Inflammatory macrophage (primary cell): ENCODE data around the gene SLC10A4.
"Not testable (repeated sequence)": the region's sequence is repeated elsewhere in the genome, so short reads cannot be mapped to it uniquely, and the experiment has no call there.

Experiments
- DNase-seq, 2 donors: peaks; one replicate each; pipeline ENCODE4 v3.0.0-alpha.2; 2020 to 2022
- total RNA-seq, 18 experiments: gene quantifications; one replicate each; lab custom pipeline; 2026; ENCODE audit warnings: mixed read lengths in 6 of 18, inconsistent platforms in 2 of 18; lab: John Stamatoyannopoulos, UW

Gene SLC10A4, protein sequence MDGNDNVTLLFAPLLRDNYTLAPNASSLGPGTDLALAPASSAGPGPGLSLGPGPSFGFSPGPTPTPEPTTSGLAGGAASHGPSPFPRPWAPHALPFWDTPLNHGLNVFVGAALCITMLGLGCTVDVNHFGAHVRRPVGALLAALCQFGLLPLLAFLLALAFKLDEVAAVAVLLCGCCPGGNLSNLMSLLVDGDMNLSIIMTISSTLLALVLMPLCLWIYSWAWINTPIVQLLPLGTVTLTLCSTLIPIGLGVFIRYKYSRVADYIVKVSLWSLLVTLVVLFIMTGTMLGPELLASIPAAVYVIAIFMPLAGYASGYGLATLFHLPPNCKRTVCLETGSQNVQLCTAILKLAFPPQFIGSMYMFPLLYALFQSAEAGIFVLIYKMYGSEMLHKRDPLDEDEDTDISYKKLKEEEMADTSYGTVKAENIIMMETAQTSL
- total RNA-seq = 0 to 0.32 (median 0.06) reads per million in 18 experiments

DNA sequence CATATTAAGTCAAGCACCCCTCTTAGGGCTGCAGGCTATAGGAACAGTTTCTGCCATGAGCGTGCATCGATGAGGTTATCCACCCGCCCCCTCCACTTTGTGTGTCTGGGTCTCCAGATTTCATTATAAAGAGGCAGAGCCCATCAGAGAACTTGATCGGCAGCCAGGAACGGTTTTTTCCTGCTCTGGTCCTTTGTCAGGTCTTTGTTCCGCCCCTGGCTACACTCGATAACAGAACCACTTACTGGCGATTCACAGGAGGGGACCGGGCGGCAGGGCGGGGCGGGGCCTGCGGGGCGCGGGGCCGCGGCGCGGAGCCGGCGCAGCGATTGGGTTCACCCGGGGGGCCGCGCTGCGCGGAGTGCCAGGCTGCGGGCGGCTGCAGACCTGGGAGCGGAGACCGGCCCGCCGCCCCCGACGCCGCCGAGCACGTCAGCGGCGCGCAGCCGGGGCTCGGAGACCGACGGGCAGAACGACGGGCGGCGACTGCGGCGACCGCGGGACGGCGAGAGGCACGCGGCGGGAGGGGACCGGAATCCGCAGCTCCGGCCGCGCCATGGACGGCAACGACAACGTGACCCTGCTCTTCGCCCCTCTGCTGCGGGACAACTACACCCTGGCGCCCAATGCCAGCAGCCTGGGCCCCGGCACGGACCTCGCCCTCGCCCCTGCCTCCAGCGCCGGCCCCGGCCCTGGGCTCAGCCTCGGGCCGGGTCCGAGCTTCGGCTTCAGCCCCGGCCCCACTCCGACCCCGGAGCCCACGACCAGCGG lies at the start of gene SLC10A4:
Gene SLC10A4, plus strand, starts transcription at position 338 of the 771 bp plus-strand sequence. Its CDS starts 219 bp downstream, at position 557.
- no peak for DNase-seq

DNA sequence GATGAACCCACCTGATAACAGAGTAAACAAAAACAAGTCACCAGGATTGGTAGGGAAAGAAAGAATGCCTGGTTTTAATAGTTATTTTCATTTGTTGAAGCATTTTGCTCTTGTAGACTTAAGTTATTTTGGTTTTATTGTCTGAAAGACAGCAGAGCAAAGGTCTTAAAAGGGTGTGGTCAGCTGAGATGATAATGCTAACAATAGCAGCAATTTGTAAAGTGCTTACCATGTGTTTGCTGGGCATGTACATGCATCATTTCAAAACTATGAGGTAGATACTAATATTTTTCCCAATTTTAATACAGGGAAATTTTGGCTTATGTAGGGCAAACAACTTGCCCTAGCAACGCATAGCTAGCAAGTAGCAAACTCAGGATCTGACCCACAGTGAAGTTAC lies 46.8 kb upstream of the SLC10A4 start:
- DNase-seq = no peak

DNA sequence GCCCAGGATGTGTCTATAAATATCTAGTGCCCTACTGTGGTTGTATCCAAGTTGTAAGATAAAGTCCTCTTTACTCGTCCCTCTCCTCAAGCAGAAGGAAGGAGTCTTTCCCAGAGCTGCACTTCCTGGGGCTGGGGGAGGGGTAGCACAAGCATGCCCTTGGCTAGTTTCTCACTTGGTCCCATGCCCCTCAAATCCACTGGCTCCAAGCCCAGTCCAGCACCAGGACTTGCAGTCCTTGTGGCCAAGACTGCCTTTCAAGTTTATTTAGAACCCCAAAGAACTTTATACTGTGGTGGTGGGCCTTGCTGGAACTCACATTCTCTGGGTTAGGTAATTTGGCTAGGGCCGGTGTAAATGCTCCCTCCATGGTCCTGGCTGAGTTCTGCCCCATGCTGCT lies 43.2 kb upstream of the SLC10A4 start:
- no peak for DNase-seq

DNA sequence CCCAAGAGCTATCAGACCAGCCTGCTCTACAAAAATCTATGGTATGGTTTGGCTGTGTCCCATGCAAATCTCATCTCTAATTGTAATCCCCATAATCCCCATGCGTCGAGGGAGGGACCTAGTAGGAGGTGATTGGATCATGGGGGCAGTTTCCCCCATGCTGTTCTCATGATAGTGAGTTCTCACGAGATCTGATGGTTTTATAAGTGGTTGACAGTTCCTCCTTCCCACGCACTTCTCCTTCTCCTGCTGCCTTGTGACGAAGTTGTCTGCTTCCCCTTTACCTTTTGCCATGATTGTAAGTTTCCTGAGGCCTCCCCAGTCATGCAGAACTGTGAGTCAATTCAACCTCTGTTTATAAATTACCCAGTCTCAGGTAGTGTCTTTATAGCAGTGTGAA lies 42.2 kb upstream of the SLC10A4 start:
- peak; percentile 46 to 69 for DNase-seq

DNA sequence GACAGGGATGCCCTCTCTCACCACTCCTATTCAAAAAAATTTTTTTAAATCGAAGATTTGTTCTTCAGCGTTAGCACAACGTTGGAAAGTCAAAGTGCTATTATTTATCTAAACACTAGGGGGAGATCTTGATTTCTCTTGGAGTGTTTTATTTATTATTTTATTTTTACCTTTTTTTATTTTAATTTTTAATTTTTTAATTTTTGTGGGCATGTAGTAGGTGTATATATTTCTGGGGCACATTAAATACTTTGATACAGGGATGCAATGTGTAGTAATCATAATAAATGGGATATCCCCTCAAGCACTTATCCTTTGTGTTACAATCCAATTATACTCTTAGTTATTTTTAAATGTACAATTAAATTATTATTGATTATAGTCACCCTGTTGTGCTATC lies 37.4 kb upstream of the SLC10A4 start:
- peak in 1 of 2 donors; percentile 7 for DNase-seq

DNA sequence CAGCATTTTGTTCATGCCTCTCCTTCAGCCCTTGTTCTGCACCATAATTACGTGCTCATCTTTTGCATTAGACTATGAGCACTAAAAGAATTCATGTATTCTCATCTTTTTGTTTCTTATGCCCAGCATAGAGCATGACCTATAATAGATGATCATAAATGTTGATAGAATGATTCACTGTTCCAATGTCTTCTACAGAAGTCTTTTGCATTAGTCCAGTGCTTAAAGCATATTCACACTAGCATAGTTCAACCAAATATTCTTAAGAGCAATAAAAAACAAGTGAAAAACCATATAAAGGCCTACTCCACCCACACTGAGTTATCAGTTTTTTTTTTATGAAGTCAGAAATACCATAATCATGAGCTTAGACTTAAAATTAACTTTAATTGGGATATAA lies 36.5 kb upstream of the SLC10A4 start:
- no peak for DNase-seq

DNA sequence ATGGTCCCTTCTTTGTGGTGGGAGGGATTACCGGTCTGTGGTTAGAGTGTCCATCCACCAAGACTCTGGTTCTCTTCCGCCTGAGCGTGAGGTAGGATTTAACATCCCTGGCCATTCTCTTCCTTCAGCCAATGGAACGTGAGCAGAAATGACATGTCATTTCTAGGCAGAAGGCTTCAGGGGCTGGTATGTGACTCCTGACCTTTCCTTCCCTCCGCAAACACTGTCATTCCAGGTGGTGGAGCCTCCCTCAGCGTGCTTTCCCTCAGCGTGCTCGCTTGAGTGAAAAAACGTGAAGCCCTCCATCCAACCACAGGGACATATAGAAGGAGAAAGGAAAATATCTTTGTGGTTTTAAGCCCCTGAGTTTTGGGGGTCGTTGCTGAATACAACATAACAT lies 34.0 kb upstream of the SLC10A4 start:
- DNase-seq = no peak

DNA sequence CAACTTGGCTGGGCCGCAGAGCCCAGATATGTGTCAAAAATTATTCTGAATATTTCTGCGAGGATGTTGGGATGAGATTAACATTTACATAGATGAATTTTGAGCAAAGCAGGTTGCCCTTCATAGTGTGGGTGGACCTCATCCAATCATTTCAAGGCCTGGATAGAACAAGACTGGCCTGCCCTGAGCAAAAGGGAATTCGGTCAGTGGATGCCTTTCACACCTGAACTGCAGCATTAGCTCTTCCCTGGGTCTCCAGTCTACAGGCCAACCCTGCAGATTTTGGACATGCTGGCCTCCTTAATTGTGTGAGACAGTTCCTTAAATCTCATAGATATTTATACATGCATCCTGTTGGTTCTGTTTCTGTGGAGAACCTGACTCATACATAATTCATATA lies 32.4 kb upstream of the SLC10A4 start:
- no peak for DNase-seq

DNA sequence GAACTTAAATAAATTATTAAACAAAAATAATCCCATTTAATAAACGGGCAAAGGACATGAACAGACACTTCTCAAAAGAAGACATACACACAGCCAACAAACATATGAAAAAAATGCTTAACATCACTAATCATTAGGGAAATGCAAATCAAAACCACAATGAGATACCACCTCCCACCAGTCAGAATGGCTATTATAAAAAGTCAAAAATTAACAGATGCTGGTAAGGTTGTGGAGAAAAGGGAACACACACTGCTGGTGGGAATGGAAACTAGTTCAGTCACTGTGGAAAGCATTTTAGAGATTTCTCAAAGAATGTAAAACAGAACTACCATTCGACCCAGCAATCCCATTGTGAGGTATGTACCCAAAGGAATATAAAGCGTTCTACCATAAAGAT lies 31.5 kb upstream of the SLC10A4 start:
- not testable (repeated sequence) for DNase-seq

DNA sequence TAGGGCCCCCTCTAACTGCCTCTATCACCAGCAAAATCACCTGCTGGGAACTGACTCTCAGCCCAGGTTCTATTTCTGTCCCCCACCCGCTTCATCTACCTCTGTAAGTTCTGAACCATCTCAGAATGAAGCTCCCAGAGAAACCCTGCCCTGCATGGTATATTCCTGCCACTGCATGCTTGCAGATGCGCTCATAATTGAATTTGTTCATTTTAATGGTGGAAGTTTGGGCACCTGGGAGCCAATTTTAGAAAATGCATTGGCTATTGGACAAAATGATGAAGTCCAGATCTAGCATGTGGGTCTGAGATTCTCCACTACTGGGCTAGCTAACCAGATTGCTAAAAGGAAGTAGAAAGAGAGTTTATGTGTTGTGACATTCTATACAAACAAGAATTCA lies 28.6 kb upstream of the SLC10A4 start:
- no peak for DNase-seq

DNA sequence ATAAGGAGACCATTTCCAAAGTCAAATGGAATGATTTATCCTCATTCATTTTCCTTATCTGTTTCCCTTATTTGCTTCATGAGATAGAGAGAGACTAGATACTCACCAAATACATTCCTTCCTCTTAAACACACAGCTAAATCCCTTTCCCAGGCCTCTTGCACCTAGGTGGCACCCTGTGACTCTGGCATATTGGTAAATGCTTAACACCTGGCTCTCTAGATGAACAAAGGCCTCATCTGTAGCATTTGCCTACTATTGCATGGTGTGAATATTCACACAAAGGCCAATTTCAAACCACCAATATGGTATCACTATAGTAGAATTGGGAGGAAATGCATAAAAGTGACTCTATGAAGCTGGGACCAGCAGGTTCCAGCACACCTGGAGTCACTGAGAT lies 22.1 kb upstream of the SLC10A4 start:
- no peak for DNase-seq

DNA sequence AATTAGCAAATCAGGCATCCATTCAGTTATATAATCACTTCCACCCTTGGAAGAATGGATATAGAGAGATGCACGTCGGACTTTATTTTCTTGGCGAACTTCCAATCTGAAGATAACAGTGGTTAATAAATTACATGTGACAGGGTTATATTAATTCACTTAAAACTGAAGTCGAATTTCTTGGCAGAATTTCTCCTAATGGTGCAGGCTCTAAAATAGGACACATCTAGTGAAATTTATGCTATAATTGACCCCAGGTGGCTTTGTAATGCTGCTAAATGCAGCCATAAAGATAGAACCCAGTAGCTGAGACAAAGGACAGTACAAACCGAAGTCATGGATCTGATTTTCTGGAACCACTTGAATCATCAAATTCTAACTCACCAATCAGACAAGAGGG lies 20.8 kb upstream of the SLC10A4 start:
- DNase-seq = no peak

DNA sequence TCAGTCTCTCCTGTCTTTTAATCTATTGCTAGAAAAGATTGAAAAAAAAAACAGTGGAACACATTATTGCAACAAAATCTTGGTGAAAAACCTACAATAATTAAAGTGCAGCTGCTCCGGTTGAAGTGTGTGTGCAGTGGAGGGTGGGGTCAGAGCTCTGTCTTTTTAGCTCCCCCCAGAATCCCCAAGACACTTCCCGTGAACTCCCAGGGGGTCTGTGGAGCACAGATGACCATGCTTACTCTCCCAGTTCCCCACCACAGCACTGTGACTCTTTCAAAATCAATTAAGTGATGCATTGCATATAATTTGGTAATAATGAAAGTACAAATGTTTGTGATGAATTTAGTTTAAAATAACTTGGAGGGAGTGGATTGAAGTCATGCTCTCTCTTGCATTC lies 15.7 kb upstream of the SLC10A4 start:
- DNase-seq = no peak

DNA sequence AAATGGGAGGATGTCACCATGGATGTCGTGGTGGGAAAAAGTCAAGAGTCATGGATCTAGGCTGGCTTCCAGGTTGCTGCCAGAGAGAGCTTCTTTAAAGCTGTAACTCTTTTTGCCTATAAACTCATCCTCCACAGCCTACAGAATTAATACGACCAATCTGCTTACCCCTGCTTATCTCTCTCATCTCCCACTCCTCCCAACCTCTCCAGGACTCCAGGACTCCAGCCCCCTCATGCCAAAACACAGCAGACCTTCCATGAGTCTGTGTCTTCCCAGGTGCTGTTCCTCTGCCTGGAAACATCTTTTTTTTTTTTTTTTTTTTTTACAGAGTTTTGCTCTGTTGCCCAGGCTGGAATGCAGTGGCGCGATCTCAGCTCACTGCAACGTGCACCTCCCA lies 15.3 kb upstream of the SLC10A4 start:
- no peak for DNase-seq

DNA sequence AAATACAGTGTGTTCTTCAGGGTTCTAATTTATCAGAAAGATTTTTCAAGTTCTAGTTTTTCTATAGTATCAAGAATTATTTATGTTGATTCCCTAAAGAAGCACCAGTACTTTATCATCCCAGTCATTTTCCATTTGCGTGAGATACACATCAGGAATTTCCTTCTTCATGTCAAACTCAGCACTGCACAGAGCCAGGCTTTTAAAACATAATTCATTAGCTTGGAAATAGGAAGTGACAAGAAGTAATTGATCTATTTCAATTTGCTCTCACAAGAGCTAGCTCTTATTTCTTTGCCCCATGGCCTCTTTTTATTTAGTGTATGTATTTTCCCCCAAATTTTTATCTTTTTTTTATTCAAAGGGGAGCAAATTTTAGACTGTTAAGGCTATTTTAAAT lies 13.0 kb upstream of the SLC10A4 start:
- DNase-seq = no peak

DNA sequence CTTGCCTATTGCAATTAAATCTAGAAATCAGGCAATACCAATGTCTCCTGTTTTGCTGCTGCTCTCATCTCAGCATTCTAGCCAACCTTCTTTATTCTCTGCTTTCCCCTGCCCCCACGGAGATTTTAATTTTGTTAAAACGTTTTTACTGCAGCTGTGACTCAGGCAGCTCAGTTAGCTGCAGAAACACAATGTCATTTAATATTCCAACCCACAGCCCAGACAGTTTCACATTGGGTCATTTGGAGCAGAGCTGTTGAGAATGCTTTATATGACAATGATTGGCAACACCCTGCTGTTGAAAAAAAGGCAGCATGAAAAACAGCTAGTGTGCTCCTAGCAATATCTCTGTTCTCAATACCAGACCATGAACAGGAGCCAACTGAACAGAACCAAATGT lies 12.6 kb upstream of the SLC10A4 start:
- no peak for DNase-seq

DNA sequence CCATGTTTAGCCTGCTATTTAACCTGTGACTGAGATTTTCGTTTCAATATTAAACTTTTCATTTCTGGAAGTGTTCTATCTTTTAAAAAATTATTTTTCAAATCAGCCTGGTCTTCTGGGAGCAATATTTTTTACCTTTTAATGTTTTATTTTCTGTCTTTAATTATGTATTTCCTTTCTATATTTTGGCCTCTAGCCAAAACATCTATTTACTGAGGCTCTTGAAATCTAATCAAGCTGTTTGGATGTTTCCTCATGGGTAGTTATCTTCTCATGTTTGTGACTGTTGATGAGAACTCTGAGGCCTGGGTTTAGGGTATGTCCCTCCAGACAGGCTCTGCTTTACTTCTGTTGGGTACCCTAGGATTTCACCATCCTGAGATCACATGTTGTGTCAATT lies 10.3 kb upstream of the SLC10A4 start:
- DNase-seq = no peak

DNA sequence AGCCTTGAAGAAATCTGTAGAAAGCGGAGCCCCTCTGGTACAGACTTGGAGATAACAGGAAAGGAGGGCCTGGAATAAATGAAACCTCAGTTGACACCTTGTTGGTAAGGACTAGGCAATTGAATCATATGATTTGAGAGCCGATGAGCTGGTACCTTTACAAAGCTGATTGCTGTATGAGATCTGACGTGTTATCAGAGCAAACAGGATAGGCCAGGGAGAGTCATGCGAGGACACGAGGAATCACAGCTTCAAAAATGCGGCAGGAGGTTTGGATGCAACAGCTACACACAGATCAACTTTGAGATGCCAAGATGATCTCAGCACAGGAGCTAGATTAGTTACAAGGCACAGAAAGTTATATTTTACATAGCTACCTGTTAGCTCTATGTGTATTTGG lies 7.4 kb upstream of the SLC10A4 start:
- DNase-seq = no peak

DNA sequence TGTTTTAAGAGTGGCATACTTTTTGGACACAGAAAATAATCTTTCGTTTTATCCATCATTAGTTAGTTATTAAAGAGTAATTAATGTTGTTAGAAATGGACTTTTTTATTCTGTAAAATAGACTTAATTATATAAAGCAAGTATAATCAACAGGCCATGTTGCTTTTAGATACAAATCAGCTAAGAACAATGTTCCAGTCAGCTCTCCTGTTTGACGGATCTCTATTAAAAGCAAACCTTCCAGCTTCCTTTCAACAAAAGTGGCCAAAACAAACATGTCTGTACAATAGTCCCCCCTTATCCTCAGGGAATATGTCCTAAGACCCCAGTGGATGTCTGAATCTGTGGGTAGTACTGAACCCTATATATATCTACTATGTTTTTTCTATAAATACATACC lies 4.9 kb upstream of the SLC10A4 start:
- no peak for DNase-seq

DNA sequence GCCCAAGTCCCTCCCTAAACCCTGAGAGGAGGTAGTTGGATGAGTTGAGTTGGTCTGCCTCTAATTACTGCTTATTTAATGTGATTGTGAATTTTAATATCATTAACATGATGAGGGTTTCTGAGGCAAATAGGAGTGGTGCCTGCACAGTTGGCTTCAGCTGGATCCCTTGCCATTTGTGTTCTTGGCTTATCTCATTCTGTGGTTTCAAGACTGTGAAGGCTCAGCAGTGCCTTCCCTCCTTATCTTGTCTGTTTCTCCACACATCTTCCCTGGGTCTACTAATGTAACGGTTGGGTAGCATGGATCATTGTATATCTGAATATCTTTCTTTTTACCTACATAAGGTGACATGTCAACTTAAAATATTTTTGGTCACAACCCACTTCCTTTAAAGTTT lies 1.6 kb upstream of the SLC10A4 start:
- DNase-seq = no peak

DNA sequence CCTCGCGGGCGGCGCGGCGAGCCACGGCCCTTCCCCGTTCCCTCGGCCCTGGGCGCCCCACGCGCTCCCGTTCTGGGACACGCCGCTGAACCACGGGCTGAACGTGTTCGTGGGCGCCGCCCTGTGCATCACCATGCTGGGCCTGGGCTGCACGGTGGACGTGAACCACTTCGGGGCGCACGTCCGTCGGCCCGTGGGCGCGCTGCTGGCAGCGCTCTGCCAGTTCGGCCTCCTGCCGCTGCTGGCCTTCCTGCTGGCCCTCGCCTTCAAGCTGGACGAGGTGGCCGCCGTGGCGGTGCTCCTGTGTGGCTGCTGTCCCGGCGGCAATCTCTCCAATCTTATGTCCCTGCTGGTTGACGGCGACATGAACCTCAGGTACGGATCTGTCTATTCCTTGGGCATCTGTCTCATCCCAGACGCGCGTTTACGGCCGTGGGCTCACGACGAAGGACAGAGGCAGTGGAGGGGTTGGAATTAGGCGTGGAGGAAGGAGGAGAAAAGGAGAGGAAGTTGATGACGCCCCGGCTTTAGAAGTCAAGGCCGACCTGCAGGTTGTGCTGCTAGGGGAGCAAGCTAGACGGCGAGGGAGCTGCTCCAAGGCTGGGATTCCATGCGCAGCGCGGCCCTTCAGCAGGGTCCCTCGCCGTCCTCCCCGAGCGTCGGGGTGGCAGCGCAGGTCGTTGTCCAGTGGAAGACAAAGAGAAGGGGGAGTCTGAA lies 792 bp downstream of the SLC10A4 start:
- DNase-seq = no peak

DNA sequence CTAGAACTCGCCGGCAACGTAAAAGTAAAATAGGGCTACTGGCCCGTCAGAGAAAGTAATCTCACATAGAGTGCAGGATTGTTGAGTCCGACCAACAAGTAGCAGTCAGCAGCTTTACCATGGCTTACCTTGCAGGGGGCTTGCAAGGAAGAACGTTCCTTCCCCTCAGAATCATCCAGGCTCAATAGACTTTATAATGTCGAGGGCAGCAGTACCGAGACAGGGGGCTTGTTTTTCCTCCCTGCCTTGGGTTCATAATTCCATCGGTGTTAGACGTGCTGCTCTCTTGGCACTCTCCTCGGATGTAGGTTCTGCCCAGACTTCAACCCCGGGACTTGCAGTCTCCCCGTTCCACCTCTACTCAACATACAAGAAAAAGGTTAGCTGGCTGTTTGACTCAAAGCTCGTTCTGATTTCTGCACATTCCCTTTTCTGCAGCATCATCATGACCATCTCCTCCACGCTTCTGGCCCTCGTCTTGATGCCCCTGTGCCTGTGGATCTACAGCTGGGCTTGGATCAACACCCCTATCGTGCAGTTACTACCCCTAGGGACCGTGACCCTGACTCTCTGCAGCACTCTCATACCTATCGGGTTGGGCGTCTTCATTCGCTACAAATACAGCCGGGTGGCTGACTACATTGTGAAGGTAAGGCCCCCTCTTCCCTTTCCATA lies 1.5 kb downstream of the SLC10A4 start:
- no peak for DNase-seq

DNA sequence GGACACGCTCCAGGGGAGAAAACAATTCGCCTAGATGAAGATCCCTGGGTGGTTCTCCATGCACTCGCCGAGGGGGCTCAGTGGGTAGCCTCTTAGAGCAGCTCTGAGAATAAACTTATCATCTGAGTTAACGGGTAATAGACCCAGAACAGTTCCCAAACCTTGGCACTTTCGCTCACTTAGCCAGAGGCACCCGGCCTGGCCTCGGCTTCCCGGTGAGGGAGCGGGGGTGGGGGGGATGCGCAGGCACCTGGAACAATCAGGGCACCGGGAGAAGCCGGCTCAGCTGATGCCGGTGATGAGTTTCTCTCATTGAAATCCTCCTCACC lies 6.5 kb downstream of the SLC10A4 start:
- no peak for DNase-seq
